Measurements from ENCODE around the gene RPTOR.

RPTOR gene

DNA sequence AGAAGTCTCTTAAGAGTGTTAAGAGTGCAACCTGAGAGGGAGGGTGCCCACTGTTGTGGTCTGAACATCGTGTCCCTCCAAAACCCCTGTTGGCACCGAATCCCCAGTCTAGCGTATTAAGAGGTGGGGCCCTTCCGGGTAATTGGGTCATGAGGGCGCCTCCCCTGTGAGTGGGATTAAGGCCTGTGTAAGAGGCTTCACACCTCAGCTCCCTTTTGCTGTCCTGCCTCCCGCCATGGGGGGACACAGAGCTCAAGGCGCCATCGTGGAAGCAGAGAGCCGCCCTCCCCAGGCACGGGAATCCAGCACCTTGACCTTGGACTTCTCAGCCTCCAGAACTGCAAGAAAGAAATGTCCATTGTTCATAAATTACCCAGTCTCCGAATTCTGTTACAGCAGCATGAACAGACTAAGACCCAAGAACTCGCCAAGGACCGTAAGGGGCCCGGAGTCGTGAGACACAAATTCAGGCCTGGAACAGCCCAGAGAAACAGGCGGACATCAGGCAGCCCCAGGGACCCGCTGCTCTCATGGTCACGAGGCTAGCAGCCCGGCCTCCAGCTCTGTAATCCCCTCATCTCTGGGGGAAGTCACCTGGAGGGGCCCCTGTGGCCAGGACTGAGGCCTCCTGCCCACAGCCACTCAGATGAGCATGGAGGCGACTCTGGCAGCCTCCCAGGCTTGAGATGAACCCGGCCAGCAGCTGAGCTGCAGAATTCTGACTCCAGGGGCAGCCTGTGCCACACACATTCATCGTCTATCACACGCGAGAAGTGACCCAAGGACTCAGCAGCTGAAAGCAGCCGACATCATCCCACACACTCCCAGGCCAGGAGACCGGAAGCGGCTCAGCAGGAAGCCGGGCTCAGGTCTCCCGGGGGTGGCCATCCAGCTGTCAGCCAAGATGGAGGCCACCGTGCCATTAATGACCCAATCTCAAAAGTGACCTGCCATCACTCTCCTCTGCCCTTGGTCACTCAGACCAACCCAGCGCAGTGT, 434.2 kb downstream of the RPTOR start:
- DNase-seq (ENCODE audit: low read depth in 3 of 3): no peak

DNA sequence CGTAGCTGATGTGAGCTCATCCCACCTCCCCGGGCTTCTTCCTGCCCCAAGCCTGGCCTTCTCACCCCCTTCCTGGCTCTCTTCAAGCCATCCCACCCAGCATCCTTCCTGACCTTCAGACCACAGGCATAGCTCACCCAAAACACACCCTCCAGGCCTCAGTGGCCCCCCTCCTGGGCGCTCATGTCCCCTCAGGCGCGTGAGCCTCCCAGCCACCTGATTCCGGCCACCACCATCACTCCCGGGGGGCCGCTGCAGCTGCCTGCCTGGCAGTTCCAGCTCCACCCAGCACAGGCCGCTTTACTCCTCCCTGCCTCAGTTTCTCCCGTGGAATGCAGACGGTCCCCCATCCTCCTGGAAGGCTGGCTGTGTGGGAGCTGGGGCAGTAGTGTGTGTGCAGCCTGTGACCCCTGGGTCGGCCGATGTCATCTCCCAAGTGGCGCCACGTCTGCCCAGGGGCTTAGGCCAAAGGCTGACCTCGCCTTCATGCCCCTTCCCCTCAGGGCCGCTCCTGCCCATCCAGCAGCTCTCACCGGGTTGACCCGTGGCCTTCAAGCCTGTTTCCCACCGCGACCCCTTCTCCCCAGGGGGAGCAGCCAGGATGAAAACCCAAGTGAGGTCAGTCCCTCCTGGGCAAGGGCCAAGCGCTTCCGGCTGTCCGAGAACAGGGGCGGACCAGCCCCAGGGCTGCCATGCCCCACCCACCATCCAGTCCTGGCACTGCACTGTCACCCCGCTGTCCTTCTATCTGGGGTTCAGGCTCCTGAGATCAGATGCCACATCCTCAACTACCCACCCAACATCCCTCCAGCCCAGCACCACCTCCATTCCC, 435.1 kb downstream of the RPTOR start:
- DNase-seq (ENCODE audit: low read depth in 3 of 3): no peak

DNA sequence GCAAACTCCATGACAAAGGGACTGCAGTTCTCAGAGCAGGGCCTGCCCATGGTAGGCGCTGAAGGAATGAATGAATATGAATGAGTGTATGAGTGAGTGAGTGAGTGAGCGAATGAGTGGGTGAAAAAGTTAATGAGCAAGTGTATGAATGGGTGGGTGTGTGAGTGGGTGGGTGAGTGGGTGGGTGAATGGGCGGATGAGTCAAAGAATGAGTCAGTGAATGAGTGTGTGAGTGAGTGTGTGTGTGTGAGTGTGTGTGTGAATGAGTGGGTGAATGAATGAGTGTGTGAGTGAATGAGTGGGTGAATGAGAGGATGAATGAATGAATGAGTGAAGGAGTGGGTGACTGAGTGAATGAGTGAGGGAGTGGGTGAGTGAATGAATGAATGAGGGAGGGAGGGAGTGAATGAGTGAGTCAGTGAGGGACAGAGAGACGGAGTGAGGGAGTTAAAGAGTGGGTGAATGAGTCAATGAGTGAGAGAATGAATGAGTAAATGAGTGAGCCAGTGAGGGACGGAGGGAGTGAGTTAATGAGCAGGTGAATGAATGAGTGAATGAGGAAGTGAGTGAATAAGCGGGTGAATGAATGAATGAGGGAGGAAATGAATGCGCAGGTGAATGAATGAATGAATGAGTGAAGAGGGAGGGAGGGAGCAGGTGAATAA, 435.9 kb downstream of the RPTOR start:
- DNase-seq (ENCODE audit: low read depth in 3 of 3): peak in 2 of 3 experiments; percentile 64 to 67

DNA sequence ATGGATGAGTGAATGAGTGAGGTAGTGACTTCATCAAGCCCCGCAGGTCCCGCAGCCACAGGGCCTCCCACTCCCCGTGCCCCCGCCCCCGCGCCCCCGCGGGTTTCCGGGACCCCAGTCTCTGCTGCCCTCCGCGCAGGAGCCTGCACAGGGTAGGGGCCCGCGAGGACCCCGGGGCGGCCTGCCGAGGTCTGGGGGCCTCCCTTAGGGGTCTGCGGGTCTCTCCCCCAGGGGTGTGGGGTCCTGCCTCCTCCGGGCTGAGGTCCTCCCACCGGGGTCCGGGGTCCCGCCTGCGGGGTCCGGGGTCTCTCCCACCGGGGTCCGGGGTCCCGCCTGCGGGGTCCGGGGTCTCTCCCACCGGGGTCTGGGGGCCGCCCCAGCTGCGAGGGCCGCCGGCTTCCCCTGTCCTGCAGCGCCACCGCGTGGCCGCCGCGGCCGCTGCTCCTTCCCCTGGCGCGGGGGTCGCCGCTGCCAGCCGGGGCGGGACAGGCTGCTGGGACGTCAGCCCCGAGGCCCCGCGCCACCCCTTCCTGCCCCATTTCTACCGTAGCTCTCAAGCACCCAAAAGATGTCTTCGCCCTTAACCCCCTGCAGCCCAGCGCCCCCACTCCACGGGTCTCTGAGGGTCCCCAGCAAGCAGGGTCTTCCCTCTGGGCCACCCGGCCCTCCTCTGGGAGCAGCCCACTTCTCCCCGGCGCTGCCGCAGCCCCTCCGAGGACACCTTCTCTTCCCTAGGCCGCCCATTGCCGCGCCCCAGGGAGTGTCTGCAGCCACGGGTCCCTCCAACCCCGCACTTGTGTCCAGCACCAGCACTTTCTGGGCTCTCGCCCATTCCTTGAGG, 436.6 kb downstream of the RPTOR start:
- DNase-seq (ENCODE audit: low read depth in 3 of 3): peak in 1 of 3 experiments; percentile 37

DNA sequence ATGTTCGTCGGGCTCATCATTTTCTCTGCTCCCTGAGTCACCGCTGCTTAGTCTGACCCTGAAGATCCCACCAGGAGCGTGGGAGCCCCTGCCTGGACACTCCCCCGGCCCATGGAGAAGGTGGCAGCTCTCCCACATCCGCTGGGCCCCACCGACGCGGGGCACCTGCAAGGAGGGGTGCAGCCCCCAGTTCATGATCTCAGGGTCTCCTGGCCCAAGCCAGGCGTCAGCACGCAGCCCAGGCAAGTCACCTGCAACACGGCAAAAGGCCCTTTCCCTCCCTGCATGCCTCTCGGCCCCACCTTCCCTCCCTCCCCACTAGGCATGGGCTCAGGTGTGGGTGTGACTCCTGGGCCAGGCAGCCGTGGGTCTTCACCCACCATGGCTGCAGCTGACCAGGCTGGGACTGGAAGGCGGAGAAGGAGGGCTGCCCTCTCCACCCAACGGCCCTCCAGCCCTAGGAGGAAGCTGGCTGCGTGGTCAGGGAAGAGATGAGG, 437.3 kb downstream of the RPTOR start:
- DNase-seq (ENCODE audit: low read depth in 3 of 3): no peak

DNA sequence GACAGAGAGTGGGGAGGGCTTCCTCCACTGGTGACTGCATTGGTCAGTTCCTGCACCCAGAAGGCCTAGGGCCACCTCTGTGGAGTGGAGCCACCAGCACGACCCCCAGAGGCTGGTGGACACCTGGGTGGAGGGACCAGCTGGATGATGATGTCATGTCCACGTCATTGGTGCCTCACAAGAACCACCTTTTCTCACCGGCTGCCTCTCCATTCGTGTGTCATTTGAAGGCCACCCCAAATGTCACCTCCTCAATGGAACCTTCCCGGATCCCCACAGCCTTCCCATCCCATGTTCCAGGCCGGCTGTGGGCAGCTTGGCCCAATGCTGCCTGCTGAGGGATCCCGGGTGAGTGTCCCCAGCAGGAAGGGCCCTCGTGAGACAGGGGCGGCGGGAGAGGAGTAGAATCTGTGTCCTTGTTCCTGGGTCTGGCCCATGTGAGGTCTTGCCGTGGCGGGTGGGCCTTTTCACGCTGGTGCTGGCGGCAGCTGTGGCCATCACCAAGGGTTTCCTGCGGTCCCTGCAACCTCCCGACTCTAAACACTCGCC, 437.9 kb downstream of the RPTOR start:
- DNase-seq (ENCODE audit: low read depth in 3 of 3): no peak

DNA sequence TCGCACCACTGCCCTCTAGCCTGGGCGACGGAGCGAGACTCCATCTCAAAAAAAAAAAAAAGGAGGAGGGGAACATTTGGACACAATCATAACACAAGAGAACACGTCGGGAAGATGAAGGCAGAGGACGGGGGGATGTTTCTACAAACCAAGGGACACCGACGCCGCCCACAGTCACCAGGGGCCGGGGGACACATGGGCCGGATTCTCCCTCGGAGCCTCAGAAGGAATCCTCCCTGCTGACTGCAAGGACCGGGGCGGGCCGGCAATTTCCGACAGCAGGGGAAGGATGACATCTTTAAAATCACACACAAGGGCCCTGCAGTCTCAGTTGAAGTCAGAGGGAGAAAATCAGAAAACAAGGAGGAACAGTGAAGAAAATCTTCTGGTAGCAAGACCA, 438.9 kb downstream of the RPTOR start:
- DNase-seq (ENCODE audit: low read depth in 3 of 3): no peak

DNA sequence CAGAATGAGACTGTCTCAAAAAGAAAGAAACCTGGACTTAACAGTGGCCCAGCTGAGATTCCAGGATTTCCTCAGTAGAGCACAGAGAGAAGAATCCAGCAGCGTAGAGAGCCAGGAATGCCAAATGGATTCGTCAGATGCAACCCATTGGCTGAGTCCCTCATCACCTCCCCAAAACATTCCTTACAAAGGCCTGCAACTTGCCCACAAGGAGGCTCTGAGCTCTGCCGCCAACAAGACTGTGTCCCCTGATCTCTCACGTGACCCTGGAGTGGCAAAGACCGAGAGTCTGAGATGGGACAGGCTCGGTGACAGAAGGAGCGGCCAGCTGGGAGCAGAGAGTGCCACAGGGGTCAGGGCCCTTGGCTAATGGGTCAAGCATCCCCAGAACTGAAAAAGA, 440.1 kb downstream of the RPTOR start:
- DNase-seq (ENCODE audit: low read depth in 3 of 3): no peak

DNA sequence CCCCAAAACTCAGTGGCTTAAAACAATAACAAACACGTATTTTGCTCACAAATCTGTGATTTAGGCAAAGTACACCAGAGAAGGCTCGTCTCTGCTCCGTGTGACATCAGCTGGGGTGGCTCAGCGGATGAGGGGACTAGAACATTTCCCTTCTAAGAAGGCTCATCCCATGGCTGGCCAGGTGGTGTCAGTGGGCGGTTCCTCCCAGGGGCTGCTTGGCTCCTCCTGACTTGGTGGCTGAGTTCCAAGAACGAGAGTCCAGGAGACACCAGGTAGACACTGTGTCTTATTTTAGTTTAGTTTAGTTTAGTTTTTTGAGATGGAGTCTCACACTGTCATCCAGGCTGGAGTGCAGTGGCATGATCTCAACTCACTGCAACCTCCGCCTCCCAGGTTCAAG, 441.4 kb downstream of the RPTOR start:
- no peak for DNase-seq (ENCODE audit: low read depth in 3 of 3)

DNA sequence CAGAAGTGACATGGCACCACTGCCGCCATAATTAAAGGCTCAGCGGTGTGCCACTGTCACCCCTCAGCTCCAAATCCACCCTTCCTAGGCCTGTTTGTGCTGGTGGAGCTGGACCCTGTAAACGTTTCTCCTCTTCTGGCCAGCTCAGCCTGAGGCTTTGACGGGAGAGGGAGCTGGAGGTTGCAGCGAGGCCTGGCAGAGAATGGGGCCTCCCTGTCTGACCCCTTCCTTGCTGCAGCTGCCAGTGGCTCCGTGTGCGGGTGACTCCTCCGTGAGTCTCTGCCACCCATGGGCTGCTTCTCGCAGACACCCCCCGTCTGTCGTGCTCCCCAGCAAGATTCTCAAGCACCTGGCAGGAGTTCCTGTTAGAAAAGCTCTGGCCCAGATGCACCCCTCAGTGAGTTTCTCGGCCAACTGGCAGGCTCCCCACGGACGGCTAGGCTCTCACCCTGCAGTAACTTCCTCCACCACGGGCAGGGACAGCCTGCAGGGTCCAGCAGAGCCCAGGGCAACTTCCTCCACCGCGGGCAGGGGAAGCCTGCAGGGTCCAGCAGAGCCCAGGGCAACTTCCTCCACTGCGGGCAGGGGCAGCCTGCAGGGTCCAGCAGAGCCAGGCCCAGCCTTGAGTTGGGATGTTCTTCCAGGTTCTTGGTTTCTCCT, 442.3 kb downstream of the RPTOR start:
- no peak for DNase-seq (ENCODE audit: low read depth in 3 of 3)

DNA sequence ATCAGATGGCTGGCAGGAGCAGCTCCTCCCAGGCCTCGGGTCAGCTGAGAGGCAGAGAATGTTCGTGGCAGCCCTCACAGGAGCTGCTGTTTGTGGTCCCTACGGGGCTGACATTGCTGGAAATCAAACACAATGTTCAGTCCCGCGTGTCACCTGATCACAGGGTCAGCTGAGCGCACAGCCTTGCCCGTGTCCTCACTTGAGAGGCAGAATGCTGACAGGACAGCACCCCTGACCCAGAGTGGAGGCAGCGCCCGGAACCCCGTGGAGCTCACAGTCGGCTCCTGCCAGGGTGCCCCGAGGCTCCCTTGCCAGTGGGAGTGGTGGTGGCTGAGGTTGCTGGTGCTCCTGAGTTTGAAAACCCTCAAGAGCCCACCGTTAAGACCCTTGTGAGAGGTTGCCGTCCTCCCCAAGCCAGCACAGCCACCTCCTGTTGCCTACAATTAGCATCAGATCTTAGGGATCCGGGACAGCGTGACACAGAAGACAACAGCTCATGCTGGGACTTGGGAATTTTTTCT, 443.4 kb downstream of the RPTOR start:
- no peak for DNase-seq (ENCODE audit: low read depth in 3 of 3)

DNA sequence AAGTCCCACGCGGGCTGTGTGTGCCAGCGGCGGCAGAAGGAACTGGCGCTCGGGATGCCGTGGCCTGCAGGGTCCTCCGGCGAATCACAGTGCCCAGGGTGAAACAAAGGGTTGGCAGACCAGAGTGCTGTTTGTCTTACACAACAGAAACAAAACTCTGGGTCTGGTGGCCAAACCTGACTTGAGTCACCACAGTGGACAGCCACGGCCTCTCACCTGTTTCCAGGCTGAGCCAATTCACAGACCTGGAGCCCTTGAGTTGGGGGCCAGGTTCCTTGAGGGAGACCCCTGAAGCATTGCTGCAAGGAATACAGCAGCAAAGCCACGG, 444.9 kb downstream of the RPTOR start:
- no peak for DNase-seq (ENCODE audit: low read depth in 3 of 3)

DNA sequence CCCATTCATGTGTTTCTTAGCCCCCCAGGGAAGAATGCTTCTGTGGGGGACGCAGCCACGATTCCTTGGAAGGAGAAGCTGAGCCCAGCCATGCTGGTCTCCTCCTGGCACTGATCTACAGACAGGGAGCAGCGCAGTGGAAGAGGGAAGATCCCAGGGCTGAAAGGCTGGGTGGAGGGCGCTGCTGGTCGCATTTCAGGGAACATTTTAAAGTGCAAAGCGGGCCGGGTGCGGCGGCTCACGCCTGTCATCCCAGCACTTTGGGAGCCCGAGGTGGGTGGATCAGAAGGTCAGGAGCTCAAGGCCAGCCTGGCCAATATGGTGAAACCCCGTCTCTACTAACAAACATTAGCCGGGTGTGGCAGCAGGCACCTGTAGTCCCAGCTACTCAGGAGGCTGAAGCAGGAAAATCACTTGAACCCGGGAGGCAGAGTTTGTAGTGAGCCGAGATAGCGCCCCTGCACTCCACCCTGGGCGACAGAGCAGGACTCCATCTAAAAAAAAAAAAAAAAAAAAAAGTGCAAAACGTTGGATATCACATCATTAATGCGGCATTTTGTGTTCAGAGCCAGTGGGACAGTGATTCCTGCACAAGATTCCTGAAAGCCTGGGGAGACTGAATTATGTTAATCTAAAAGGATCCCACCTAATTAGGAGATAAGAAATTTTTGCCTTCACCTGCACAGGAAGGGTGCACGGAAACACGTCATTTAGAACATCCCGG, 446.4 kb downstream of the RPTOR start:
- no peak for DNase-seq (ENCODE audit: low read depth in 3 of 3)

DNA sequence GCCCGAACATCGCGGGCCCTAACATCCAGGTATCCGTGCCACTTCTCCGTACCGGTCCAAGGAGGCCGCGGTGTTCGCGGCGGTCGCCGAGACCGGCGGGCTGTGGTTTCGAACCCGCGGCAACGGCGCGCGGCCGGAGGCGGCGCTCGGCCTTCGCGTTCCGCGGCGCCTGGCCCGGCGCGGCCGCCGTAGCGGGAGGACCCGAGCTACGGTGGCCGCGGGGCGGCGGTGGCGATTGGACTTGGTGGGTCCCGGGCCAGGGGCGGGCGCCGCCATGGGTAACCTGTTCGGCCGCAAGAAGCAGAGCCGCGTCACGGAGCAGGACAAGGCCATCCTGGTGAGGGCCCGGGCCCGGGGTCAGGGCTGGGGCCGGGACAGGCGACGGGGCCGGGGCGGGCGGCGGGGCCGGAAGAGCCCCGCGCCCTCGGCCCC, 447.0 kb downstream of the RPTOR start, which contains the start of gene CHMP6:
CHMP6 (plus strand) TSS at position 197 of the 432 bp plus-strand sequence; CDS start at position 275, 78 bp downstream.
- DNase-seq (ENCODE audit: low read depth in 3 of 3): peak; percentile 45 to 64 (median 48)

DNA sequence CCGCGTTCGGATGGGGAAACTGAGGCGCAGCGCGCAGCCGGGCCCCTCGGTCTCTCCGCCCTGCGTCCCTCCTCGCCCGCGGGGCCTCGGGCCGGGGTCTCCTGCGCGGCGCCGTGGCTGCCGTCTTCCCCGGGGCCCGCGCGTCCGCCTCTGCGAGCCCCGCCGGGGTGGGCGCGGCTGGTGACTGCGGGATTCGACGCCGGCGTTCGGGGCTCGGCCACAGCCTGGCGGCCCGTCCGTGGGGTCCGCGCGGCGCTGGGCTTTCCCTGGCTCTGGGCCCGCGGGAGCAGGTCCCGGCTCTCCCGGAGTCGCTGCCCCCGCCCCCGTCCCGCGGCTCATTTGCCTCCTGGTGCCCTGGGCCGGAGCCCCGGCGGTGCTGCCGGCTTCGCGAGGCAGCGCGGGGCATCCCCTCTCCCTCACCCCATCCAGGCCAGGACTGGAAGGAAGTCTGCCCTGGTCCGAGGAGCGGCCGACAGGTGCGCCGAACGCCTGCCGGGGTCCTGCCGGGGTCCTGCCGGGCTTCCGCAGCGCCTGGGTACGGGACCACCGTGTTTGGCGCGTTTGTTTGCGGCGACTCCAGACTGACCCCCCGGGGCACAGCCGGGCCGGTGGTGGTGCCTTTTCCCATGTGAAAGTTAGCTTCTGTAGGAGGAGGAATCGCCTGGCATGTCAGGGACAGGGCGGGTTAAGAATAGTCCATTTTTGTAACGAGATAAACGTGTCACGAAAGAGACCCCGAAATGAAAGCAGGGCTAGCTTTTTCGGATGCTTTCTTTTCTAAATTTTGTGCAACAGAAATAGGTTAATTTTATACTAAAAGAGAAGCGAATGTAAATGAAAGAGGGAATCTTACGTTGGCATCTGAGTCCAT, 447.7 kb downstream of the RPTOR start:
- no peak for DNase-seq (ENCODE audit: low read depth in 3 of 3)

DNA sequence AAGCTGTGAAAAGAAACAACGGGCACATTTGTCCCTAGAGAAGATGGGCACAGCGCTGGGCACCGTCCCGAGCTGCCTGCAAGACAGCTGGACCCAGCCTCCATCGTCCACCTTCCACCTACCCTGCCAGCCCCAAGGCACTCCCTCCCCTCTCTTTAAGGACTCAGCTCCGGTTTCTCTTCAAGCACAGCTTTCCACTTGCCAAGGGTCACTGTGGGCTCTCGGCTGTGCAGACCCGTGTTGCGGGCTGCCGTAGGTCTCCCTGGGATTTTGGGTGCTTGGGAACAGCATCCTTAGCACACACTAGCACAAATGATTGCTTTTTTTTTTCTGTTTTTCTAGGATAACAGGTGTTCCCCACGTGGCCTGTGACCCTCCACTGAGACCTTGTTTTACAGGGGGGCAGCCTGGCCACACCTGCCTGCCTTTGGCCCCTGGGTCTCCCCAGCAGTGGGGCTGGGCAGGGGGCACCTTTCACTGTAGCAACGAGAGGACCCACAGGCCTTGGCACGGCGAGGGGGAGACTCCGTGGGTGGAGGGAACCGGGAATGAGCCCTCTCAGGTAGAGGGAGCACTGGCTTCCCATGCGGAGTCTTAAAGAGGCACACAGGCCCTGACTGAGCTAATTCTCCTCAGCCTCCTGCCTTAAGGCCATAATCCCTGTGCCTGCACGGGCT, 448.4 kb downstream of the RPTOR start:
- no peak for DNase-seq (ENCODE audit: low read depth in 3 of 3)

DNA sequence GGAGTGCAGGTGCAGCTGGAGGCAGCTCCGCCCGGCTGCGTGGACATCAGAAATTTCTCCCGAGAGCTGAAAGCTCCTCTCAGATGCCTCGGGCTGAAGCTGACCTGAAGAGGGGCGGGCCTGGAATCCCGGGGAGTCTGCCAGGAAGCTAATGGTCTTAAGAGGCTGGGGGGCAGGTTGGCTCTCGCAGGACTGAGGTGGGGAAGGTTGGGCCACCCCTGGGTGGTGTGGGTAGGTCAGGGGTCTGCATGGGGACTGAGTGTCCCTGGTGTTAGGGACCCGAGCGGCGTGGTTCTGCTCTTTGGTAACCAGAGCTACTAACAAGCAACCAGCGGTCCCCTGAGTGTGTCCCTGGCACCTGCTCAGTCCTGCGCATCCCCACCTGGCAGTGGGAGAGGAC, 450.5 kb downstream of the RPTOR start:
- no peak for DNase-seq (ENCODE audit: low read depth in 3 of 3)

Data from stimulated activated CD4-positive, alpha-beta T cell treated with anti-CD3 and anti-CD28 coated beads, TNF-alpha, amount 100 ng/mL, for 4 hours (primary cell).